Body of pancreas (tissue), 4 donors: ENCODE measurements around the gene TBRG1.

Source experiments
- POLR2A ChIP-seq, 3 donors: fragments of 450-650 bp; IDR thresholded peaks; one replicate each; pipeline ENCODE4 v1.6.1; 2016; ENCODE audit warnings: antibody characterized with exemption in 3 of 3, mild to moderate bottlenecking in 2 of 3
- TF ChIP-seq, protein P1 (sequence below), 7 experiments: fragments of 450-650 bp in 4 of 7; fragments of 200-600 bp in 3 of 7; sonication (generic) in 3 of 7; IDR thresholded peaks; one replicate each; pipeline ENCODE4 v1.5.1; 2016 to 2019; ENCODE audit warnings: antibody characterized with exemption in 7 of 7

DNA sequence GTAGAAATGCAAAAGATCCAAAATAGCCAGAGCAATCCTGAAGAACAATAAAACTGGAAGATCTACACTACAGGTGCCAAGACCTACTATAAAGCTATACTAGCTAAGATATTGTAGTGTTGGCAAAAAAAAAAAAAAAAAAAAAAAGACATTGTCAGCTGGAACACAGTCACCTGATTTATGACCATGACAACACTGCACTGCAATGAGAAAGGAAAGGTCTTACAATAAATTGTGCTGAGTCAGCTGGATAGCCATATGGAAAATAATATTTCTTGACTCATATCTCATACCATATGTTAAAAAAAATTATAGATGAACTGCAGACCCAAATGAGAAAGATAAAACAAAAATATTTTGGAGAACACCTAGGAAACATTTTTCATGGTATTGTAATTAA, 14.5 kb upstream of the TBRG1 start:
- TF ChIP-seq POLR2A (IDR thresholded peaks at IDR 0.05), result no peak
- TF ChIP-seq, protein P1, sequence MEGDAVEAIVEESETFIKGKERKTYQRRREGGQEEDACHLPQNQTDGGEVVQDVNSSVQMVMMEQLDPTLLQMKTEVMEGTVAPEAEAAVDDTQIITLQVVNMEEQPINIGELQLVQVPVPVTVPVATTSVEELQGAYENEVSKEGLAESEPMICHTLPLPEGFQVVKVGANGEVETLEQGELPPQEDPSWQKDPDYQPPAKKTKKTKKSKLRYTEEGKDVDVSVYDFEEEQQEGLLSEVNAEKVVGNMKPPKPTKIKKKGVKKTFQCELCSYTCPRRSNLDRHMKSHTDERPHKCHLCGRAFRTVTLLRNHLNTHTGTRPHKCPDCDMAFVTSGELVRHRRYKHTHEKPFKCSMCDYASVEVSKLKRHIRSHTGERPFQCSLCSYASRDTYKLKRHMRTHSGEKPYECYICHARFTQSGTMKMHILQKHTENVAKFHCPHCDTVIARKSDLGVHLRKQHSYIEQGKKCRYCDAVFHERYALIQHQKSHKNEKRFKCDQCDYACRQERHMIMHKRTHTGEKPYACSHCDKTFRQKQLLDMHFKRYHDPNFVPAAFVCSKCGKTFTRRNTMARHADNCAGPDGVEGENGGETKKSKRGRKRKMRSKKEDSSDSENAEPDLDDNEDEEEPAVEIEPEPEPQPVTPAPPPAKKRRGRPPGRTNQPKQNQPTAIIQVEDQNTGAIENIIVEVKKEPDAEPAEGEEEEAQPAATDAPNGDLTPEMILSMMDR (IDR thresholded peaks at IDR 0.05), result no peak
